Measurements from ENCODE around the gene DEPP1.
"Not testable (repeated sequence)": the region's sequence is repeated elsewhere in the genome, so short reads cannot be mapped to it uniquely, and the experiment has no call there.

Gene DEPP1, protein sequence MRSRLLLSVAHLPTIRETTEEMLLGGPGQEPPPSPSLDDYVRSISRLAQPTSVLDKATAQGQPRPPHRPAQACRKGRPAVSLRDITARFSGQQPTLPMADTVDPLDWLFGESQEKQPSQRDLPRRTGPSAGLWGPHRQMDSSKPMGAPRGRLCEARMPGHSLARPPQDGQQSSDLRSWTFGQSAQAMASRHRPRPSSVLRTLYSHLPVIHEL

GRCh38 chr10:44978570-44979280 is at the start of gene DEPP1:
TSS of gene DEPP1 (minus strand) at chr10:44978809. CDS start at chr10:44978030, 779 bp downstream.
- peak within 1 kb of the TSS; percentile 74 to 98 (median 91) for H3K4me3 ChIP-seq (ENCODE audit: low read depth in 1 of 5, low read length in 5 of 5)
- peaks cover 30 to 87% (median 84%) of the 10 kb centered on the region in 5 donors for H3K4me1 ChIP-seq (ENCODE audit: control insufficient read depth in 5 of 5, insufficient read depth in 5 of 5, low read length in 5 of 5)
- H3K9ac ChIP-seq (ENCODE audit: low read length in 5 of 5): peak within 1 kb of the TSS; percentile 92 to 99 (median 96)
- H3K27me3 ChIP-seq (ENCODE audit: control insufficient read depth in 5 of 5, insufficient read depth in 4 of 5, low read length in 5 of 5): no peaks in the 10 kb centered on the region
- H3K36me3 ChIP-seq (ENCODE audit: control insufficient read depth in 5 of 5, insufficient read depth in 5 of 5, low read length in 5 of 5): peaks cover 0 to 41% (median 20%) of the 10 kb centered on the region in 5 donors
- H3K9me3 ChIP-seq (ENCODE audit: control insufficient read depth in 5 of 5, low read length in 5 of 5): no peaks in the 10 kb centered on the region
- H3K27ac ChIP-seq (ENCODE audit: low read depth, low read length): peak within 1 kb of the TSS; percentile 90

- H3K27me3 ChIP-seq (ENCODE audit: control insufficient read depth in 5 of 5, insufficient read depth in 4 of 5, low read length in 5 of 5): no peaks in the 10 kb centered on the region
- H3K4me3 ChIP-seq (ENCODE audit: low read depth in 1 of 5, low read length in 5 of 5): no peak overlapping the region
- peaks cover 0 to 11% (median 3%) of the 10 kb centered on the region in 5 donors for H3K9me3 ChIP-seq (ENCODE audit: control insufficient read depth in 5 of 5, low read length in 5 of 5)
- H3K9ac ChIP-seq (ENCODE audit: low read length in 5 of 5): no peak overlapping the region
- no peaks in the 10 kb centered on the region for H3K36me3 ChIP-seq (ENCODE audit: control insufficient read depth in 5 of 5, insufficient read depth in 5 of 5, low read length in 5 of 5)
- no peak overlapping the region for H3K27ac ChIP-seq (ENCODE audit: low read depth, low read length)
- H3K4me1 ChIP-seq (ENCODE audit: control insufficient read depth in 5 of 5, insufficient read depth in 5 of 5, low read length in 5 of 5): no peaks in the 10 kb centered on the region
These were observed 44.8 kb upstream of the DEPP1 start for GRCh38 chr10:45023426-45023825.

- no peaks in the 10 kb centered on the region for H3K27me3 ChIP-seq (ENCODE audit: control insufficient read depth in 5 of 5, insufficient read depth in 4 of 5, low read length in 5 of 5)
- no peaks in the 10 kb centered on the region for H3K9me3 ChIP-seq (ENCODE audit: control insufficient read depth in 5 of 5, low read length in 5 of 5)
- H3K4me3 ChIP-seq (ENCODE audit: low read depth in 1 of 5, low read length in 5 of 5): no peak overlapping the region
- H3K9ac ChIP-seq (ENCODE audit: low read length in 5 of 5): no peak overlapping the region
- H3K27ac ChIP-seq (ENCODE audit: low read depth, low read length): no peak overlapping the region
- H3K4me1 ChIP-seq (ENCODE audit: control insufficient read depth in 5 of 5, insufficient read depth in 5 of 5, low read length in 5 of 5): no peaks in the 10 kb centered on the region
- no peaks in the 10 kb centered on the region for H3K36me3 ChIP-seq (ENCODE audit: control insufficient read depth in 5 of 5, insufficient read depth in 5 of 5, low read length in 5 of 5)
These were observed 37.0 kb upstream of the DEPP1 start for GRCh38 chr10:45015590-45015989.

GRCh38 chr10:45014557-45014956 is 35.9 kb upstream of the DEPP1 start:
- not testable (repeated sequence) for H3K36me3 ChIP-seq (ENCODE audit: control insufficient read depth in 5 of 5, insufficient read depth in 5 of 5, low read length in 5 of 5); H3K9ac ChIP-seq (ENCODE audit: low read length in 5 of 5); H3K4me3 ChIP-seq (ENCODE audit: low read depth in 1 of 5, low read length in 5 of 5); H3K4me1 ChIP-seq (ENCODE audit: control insufficient read depth in 5 of 5, insufficient read depth in 5 of 5, low read length in 5 of 5); H3K27ac ChIP-seq (ENCODE audit: low read depth, low read length); H3K27me3 ChIP-seq (ENCODE audit: control insufficient read depth in 5 of 5, insufficient read depth in 4 of 5, low read length in 5 of 5); H3K9me3 ChIP-seq (ENCODE audit: control insufficient read depth in 5 of 5, low read length in 5 of 5)

GRCh38 chr10:45008524-45009161 is 30.0 kb upstream of the DEPP1 start:
- Histone ChIP-seq H3K4me3 (ENCODE audit: low read depth in 1 of 5, low read length in 5 of 5) (no peak overlapping the region), H3K36me3 (ENCODE audit: control insufficient read depth in 5 of 5, insufficient read depth in 5 of 5, low read length in 5 of 5) (peaks cover 2 to 16% (median 12%) of the 10 kb centered on the region in 5 donors), H3K9ac (ENCODE audit: low read length in 5 of 5) (no peak overlapping the region), H3K27ac (ENCODE audit: low read depth, low read length) (no peak overlapping the region), H3K9me3 (ENCODE audit: control insufficient read depth in 5 of 5, low read length in 5 of 5) (peaks cover 0 to 1% (median 0%) of the 10 kb centered on the region in 5 donors), H3K27me3 (ENCODE audit: control insufficient read depth in 5 of 5, insufficient read depth in 4 of 5, low read length in 5 of 5) (no peaks in the 10 kb centered on the region), H3K4me1 (ENCODE audit: control insufficient read depth in 5 of 5, insufficient read depth in 5 of 5, low read length in 5 of 5) (peaks cover 0 to 14% (median 12%) of the 10 kb centered on the region in 5 donors)

DNA sequence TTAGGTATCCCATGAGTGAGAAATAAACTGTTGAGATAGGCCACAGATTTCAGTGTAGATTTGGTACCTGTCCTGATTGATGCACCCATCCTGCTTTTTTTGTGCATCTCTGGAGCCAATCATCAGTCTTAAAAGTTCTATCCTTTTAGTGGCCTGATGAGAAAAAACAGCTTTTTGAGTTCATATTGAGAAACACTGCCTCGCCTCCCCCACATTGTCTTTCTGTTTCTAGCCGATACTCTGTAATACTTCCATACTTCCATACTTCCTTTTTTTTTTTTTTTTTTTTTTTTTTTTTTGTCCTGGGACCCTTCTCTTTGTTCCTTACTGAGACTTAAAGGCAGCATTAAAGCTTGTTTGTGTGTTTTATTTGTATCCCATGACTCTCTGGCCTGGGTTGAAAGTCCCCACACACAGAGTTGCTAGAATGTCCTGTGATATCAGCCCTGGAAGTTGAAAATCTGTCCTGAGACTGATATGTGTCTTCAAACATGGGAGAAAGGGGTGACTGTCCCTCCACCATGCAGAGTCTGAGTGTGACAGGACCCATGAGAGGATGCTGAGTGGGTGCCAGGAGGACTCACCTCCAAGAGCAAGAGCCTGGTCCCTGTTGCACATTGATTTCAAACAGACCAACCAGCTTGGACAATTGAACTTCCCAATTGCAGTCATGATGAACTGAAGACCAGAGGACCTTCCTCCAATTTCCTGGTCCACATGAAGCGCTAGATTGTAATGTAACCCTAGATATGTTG is 27.8 kb upstream of the DEPP1 start:
- Histone ChIP-seq H3K4me3 (ENCODE audit: low read depth in 1 of 5, low read length in 5 of 5) (no peak overlapping the region), H3K9ac (ENCODE audit: low read length in 5 of 5) (peak overlapping the region in 1 of 5 donors; percentile 30), H3K27ac (ENCODE audit: low read depth, low read length) (no peak overlapping the region), H3K36me3 (ENCODE audit: control insufficient read depth in 5 of 5, insufficient read depth in 5 of 5, low read length in 5 of 5) (peaks cover 6 to 21% (median 16%) of the 10 kb centered on the region in 5 donors), H3K27me3 (ENCODE audit: control insufficient read depth in 5 of 5, insufficient read depth in 4 of 5, low read length in 5 of 5) (no peaks in the 10 kb centered on the region), H3K4me1 (ENCODE audit: control insufficient read depth in 5 of 5, insufficient read depth in 5 of 5, low read length in 5 of 5) (peaks cover 0 to 26% (median 24%) of the 10 kb centered on the region in 5 donors), H3K9me3 (ENCODE audit: control insufficient read depth in 5 of 5, low read length in 5 of 5) (peaks cover 0 to 4% (median 0%) of the 10 kb centered on the region in 5 donors)

DNA sequence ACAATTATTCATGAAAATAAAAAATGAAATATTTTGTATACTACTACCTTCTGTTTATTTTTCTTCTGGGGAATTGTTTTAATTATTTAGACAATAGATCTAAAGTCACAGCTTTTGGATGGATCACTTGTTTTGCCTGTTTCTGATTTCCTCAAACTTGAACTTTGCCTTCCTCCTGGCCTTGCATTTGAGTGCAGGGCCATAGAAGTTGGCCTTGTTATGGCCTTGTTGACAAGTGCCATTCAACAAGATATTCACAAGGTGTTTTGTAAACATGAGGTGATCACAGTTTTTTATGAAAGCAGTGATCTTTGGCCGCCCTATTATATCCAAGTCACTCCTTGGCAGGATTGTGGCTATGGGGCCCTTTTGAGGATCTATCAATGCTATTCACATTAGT is 26.7 kb upstream of the DEPP1 start:
- no peak overlapping the region for H3K27ac ChIP-seq (ENCODE audit: low read depth, low read length)
- H3K9me3 ChIP-seq (ENCODE audit: control insufficient read depth in 5 of 5, low read length in 5 of 5): peaks cover 0 to 4% (median 0%) of the 10 kb centered on the region in 5 donors
- H3K36me3 ChIP-seq (ENCODE audit: control insufficient read depth in 5 of 5, insufficient read depth in 5 of 5, low read length in 5 of 5): peaks cover 6 to 21% (median 16%) of the 10 kb centered on the region in 5 donors
- H3K27me3 ChIP-seq (ENCODE audit: control insufficient read depth in 5 of 5, insufficient read depth in 4 of 5, low read length in 5 of 5): no peaks in the 10 kb centered on the region
- no peak overlapping the region for H3K9ac ChIP-seq (ENCODE audit: low read length in 5 of 5)
- peaks cover 0 to 34% (median 33%) of the 10 kb centered on the region in 5 donors for H3K4me1 ChIP-seq (ENCODE audit: control insufficient read depth in 5 of 5, insufficient read depth in 5 of 5, low read length in 5 of 5)
- H3K4me3 ChIP-seq (ENCODE audit: low read depth in 1 of 5, low read length in 5 of 5): no peak overlapping the region

DNA sequence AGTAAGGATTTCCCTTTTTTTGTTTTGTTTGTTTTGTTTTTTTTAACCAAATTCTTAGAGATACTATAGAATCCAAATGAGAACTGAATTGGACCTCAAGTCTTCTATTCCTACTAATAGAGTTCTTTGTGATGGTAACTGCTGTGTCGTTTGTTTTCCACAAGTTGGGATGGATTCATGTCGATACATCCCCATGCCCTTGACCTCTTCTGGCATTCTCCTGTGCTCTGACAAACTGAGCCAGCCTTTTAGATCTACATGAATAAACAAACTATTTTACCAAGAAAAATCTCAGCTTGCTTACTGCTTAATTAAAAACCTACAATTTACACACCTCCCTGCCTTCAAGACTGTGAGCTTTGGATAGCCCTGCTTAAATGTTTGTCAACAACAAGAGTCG is 26.1 kb upstream of the DEPP1 start:
- no peak overlapping the region for H3K9ac ChIP-seq (ENCODE audit: low read length in 5 of 5)
- H3K36me3 ChIP-seq (ENCODE audit: control insufficient read depth in 5 of 5, insufficient read depth in 5 of 5, low read length in 5 of 5): peaks cover 6 to 21% (median 16%) of the 10 kb centered on the region in 5 donors
- H3K27ac ChIP-seq (ENCODE audit: low read depth, low read length): no peak overlapping the region
- H3K27me3 ChIP-seq (ENCODE audit: control insufficient read depth in 5 of 5, insufficient read depth in 4 of 5, low read length in 5 of 5): no peaks in the 10 kb centered on the region
- peaks cover 5 to 40% (median 40%) of the 10 kb centered on the region in 5 donors for H3K4me1 ChIP-seq (ENCODE audit: control insufficient read depth in 5 of 5, insufficient read depth in 5 of 5, low read length in 5 of 5)
- peaks cover 0 to 4% (median 0%) of the 10 kb centered on the region in 5 donors for H3K9me3 ChIP-seq (ENCODE audit: control insufficient read depth in 5 of 5, low read length in 5 of 5)
- no peak overlapping the region for H3K4me3 ChIP-seq (ENCODE audit: low read depth in 1 of 5, low read length in 5 of 5)

- Histone ChIP-seq H3K9ac (ENCODE audit: low read length in 5 of 5) (no peak overlapping the region), H3K27ac (ENCODE audit: low read depth, low read length) (peak overlapping the region; percentile 99), H3K36me3 (ENCODE audit: control insufficient read depth in 5 of 5, insufficient read depth in 5 of 5, low read length in 5 of 5) (peaks cover 6 to 21% (median 16%) of the 10 kb centered on the region in 5 donors), H3K4me1 (ENCODE audit: control insufficient read depth in 5 of 5, insufficient read depth in 5 of 5, low read length in 5 of 5) (peaks cover 5 to 51% (median 49%) of the 10 kb centered on the region in 5 donors), H3K9me3 (ENCODE audit: control insufficient read depth in 5 of 5, low read length in 5 of 5) (peaks cover 0 to 4% (median 0%) of the 10 kb centered on the region in 5 donors), H3K4me3 (ENCODE audit: low read depth in 1 of 5, low read length in 5 of 5) (no peak overlapping the region), H3K27me3 (ENCODE audit: control insufficient read depth in 5 of 5, insufficient read depth in 4 of 5, low read length in 5 of 5) (no peaks in the 10 kb centered on the region)
These were observed 24.9 kb upstream of the DEPP1 start for GRCh38 chr10:45003432-45004000.

Measured in subcutaneous abdominal adipose tissue (tissue), 5 donors.